Testis (tissue), 3 donors: ENCODE measurements around the gene LRMDA. TPM values are rescaled to one million over a fixed set of nuclear protein-coding genes. Genes with fewer than 3 reads are reported as not detected.

ENCODE experiments used
- DNase-seq: peaks from one replicate; pipeline ENCODE4 v3.0.0-alpha.2; 2019
- H3K27ac ChIP-seq, 2 donors: fragments of 200-600 bp; sonication (generic); one replicate each; pipeline ENCODE4 v1.5.1; 2019
- H3K27me3 ChIP-seq: fragments of 200-600 bp; sonication (generic); one replicate; pipeline ENCODE4 v1.5.1; 2019
- H3K36me3 ChIP-seq: fragments of 200-600 bp; sonication (generic); one replicate; pipeline ENCODE4 v1.5.1; 2017; ENCODE audit warnings: low read depth; ENCODE audit errors: missing control alignments
- H3K4me1 ChIP-seq: fragments of 200-600 bp; sonication (generic); one replicate; pipeline ENCODE4 v1.5.1; 2019
- H3K4me3 ChIP-seq, 2 donors: fragments of 200-600 bp; sonication (generic); one replicate each; pipeline ENCODE4 v1.5.1; 2017 to 2019
- H3K9me3 ChIP-seq: fragments of 200-600 bp; sonication (generic); one replicate; pipeline ENCODE4 v1.5.1; 2017
- POLR2A ChIP-seq: fragments of 450-650 bp; IDR thresholded peaks from one replicate; pipeline ENCODE4 v1.6.1; 2017; ENCODE audit warnings: antibody characterized with exemption, mild to moderate bottlenecking, moderate library complexity
- WGBS, 2 donors: methylation state at CpG; one replicate each; pipeline ENCODE4 v1.1.5; 2018; 5-methylcytosine and 5-hydroxymethylcytosine counted together
- intact Hi-C: fragments of 100-400 bp; cut with DNase I; formaldehyde crosslinking; loops from one replicate; pipeline ENCODE4 v1.15.1; 2023; ENCODE audit warnings: low total_unique reads
- polyA plus RNA-seq: library from polyadenylated mRNA; stranded (reverse); fragments of 350-450 nt; fragmentation: Illumina TruSeq; extraction: RNeasy Lipid Tissue Mini Kit (QIAGEN cat#74804); gene quantifications from one replicate; pipeline ENCODE4 v1.2.3, GENCODE V29; 2014; ENCODE audit warnings: low read depth, low replicate concordance; ENCODE audit not compliant: insufficient read depth
- total RNA-seq, 2 donors: library from RNA; depleted of rRNA; stranded (reverse); fragments of >200 nt; gene quantifications; one replicate each; pipeline ENCODE4 v1.2.3, GENCODE V29; 2016
- TF ChIP-seq, protein P1 (sequence below), 3 experiments: fragments of 450-650 bp in 2 of 3; fragments of 200-600 bp in 1 of 3; sonication (generic) in 1 of 3; IDR thresholded peaks; one replicate each; pipeline ENCODE4 v1.5.1; 2016 to 2019; ENCODE audit warnings: antibody characterized with exemption in 3 of 3, mild to moderate bottlenecking in 2 of 3, moderate library complexity in 1 of 3

Gene LRMDA
- total and polyA plus RNA-seq, 3 donors from 2014 or later, result 7.6 to 13.8 (median 10.6) TPM

DNA sequence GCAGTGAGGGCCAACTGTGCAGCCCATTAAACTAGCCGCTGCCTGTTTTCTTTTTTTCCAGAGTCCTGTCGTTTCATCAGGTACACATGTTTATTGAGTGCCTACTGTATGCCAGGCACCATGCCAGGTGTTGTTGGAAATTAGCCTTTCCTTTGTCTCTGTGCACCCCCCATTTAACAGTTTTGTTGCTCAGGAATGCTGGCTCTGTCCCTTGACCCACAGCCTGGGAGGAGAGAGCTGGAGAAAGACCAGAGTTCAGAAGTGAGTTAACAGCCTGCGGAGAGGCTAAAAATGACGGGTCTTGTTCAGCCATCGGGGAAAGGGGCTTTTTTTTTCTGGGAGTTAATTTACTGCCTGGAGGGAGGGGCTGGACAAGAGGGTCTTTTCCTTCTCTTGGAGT, 1.3 kb downstream of the LRMDA start:
- Histone ChIP-seq H3K27me3 (no peaks in the 10 kb centered on the region), H3K4me3 (no peak overlapping the region), H3K36me3 (no peaks in the 10 kb centered on the region), H3K4me1 (peaks cover 29% of the 10 kb centered on the region), H3K27ac (no peak overlapping the region), H3K9me3 (no peaks in the 10 kb centered on the region)
- intact Hi-C loops, result no loop called here
- DNase-seq, result no peak
- 54 to 67% methylated on average over 5 of the region's 5 CpGs for WGBS, 2 donors
- no peak for TF ChIP-seq POLR2A
- TF ChIP-seq, protein P1, sequence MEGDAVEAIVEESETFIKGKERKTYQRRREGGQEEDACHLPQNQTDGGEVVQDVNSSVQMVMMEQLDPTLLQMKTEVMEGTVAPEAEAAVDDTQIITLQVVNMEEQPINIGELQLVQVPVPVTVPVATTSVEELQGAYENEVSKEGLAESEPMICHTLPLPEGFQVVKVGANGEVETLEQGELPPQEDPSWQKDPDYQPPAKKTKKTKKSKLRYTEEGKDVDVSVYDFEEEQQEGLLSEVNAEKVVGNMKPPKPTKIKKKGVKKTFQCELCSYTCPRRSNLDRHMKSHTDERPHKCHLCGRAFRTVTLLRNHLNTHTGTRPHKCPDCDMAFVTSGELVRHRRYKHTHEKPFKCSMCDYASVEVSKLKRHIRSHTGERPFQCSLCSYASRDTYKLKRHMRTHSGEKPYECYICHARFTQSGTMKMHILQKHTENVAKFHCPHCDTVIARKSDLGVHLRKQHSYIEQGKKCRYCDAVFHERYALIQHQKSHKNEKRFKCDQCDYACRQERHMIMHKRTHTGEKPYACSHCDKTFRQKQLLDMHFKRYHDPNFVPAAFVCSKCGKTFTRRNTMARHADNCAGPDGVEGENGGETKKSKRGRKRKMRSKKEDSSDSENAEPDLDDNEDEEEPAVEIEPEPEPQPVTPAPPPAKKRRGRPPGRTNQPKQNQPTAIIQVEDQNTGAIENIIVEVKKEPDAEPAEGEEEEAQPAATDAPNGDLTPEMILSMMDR (IDR thresholded peaks at IDR 0.05), result no peak

DNA sequence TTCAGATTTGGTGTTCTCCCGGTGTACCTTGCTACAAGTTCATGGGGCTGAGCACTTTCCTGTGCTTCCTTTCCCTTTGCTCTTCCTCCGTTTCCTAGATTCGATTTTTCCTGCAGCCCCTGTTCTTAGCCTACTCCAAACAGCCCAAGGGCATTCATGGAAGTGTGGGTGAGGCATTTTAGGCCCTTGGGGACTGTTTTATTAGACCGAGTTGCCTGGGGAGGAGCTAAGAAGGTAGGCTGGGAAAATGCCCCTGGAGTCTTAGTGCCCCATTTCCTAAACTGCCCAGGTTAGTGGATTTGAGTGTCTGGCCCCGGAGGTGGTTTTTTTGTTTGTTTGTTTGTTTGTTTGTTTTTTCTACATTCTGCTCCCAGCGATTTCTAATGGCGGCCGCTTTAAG, 1.8 kb downstream of the LRMDA start:
- peaks cover 28% of the 10 kb centered on the region for H3K4me1 ChIP-seq
- no peak for DNase-seq
- TF ChIP-seq, protein P1 (IDR thresholded peaks at IDR 0.05), result no peak
- TF ChIP-seq POLR2A, result no peak
- H3K36me3 ChIP-seq, result no peaks in the 10 kb centered on the region
- H3K9me3 ChIP-seq, result no peaks in the 10 kb centered on the region
- H3K27me3 ChIP-seq, result no peaks in the 10 kb centered on the region
- WGBS, 2 donors, result 51 to 56% methylated on average over 8 of the region's 8 CpGs
- intact Hi-C loops, result no loop called here
- no peak overlapping the region for H3K27ac ChIP-seq
- H3K4me3 ChIP-seq, result no peak overlapping the region

DNA sequence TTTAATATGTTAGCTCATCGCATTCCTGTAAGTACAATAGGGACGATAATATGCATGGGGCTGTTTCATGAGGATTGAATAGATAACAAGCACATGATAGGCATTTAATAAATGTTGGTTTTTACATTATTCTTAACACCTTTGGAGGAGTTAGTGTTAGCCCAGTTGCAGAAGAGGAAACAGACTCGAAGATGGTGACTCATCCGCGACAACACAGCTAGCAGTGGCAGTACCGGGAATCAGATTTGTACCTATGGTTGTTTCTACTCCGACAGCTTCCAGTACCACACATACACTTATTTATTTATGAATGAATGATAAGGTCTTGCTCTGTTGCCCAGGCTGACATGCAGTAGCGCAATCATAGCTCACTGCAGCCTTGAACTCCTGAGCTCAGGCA, 2.9 kb downstream of the LRMDA start:
- Histone ChIP-seq H3K4me1 (peaks cover 19% of the 10 kb centered on the region), H3K36me3 (no peaks in the 10 kb centered on the region), H3K27me3 (no peaks in the 10 kb centered on the region), H3K27ac (no peak overlapping the region), H3K4me3 (no peak overlapping the region), H3K9me3 (no peaks in the 10 kb centered on the region)
- intact Hi-C loops, result no loop called here
- 90 to 97% methylated on average over 8 of the region's 8 CpGs for WGBS, 2 donors
- no peak for DNase-seq
- TF ChIP-seq, protein P1 (IDR thresholded peaks at IDR 0.05), result no peak
- TF ChIP-seq POLR2A, result no peak

DNA sequence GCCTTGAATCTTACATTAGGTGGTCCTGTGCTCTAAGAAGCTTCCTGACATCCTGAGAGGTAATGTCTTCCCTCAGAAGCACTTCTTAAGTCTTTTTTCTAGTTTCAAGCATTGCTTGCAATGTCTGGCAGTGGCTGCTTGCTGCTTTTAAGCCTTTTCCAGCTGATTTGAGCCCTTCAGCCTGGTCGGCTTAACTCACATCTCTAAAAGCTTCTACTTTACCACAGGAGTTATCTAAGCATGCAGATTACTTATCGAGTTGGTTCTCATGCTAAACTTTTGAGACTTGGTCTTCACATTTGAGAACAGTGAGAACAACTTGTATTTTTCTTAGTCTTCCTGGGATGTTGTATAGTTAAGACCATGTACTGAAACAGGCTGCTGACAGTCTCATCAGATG, 3.9 kb downstream of the LRMDA start:
- H3K4me3 ChIP-seq, result no peak overlapping the region
- intact Hi-C loops, result no loop called here
- 82% methylated on average over 2 of the region's 2 CpGs for WGBS, 2 donors

DNA sequence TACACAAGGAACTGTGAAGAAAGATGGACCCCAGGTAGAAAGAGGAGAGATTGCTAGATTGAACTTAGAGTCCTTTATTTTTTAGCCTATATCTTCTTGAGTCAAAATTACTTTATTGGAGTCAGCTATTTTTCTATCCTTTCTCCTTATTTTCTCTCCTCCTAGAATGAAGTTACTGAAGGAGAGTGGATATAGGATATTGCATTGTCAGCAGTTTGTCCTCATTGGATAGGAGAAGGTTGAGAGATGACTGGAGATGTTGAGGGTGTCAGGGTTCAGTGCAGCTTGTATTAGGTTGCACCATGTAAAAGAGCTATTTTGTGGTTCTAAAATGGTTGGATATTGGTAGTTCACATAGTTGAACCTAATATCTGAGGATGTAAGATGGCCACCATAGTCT, 5.5 kb downstream of the LRMDA start:
- H3K27ac ChIP-seq, result no peak overlapping the region
- H3K4me1 ChIP-seq, result peaks cover 4% of the 10 kb centered on the region
- H3K9me3 ChIP-seq, result no peaks in the 10 kb centered on the region
- intact Hi-C loops, result no loop called here
- no peak for TF ChIP-seq POLR2A
- TF ChIP-seq, protein P1 (IDR thresholded peaks at IDR 0.05), result no peak
- H3K36me3 ChIP-seq, result no peaks in the 10 kb centered on the region
- no peak for DNase-seq
- H3K27me3 ChIP-seq, result no peaks in the 10 kb centered on the region
- H3K4me3 ChIP-seq, result no peak overlapping the region

More for the DNA sequence above, 3.9 kb downstream of the LRMDA start:
- DNase-seq, result no peak
- no peaks in the 10 kb centered on the region for H3K27me3 ChIP-seq
- no peak overlapping the region for H3K27ac ChIP-seq
- no peak for TF ChIP-seq POLR2A
- TF ChIP-seq, protein P1 (IDR thresholded peaks at IDR 0.05), result no peak
- H3K4me1 ChIP-seq, result peaks cover 12% of the 10 kb centered on the region
- no peaks in the 10 kb centered on the region for H3K36me3 ChIP-seq
- H3K9me3 ChIP-seq, result no peaks in the 10 kb centered on the region
